HG02970 (cell line): ENCODE measurements around the gene TIMD4.
"Not testable (repeated sequence)": the region's sequence is repeated elsewhere in the genome, so short reads cannot be mapped to it uniquely, and the experiment has no call there.

Source experiments
- ATAC-seq: cut with Tn5 transposase; IDR thresholded peaks from one replicate; pipeline ENCODE4 v1.9.1; 2021; ENCODE audit warnings: mild to moderate bottlenecking, moderate library complexity, moderate number of reproducible peaks; ENCODE audit not compliant: unreplicated experiment, low FRiP score

Gene TIMD4

DNA sequence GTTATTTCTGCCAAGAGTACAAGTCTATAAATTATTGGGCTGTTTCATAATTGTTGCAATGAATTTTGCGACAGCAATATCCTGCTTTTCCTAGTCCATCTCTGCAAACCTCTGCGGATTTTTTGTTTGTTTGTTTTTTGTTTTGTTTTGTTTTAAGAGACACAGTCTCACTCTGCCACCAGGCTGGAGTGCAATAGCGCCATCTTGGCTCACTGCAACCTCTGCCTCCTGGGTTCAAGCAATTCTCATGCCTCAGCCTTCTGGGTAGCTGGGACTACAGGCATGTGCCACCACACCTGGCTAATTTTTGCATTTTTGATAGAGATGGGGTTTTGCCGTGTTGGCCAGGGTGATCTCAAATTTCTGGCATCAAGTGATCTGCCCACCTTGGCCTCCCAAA lies 37.3 kb downstream of the TIMD4 start:
- ATAC-seq, result not testable (repeated sequence)

GRCh38 chr5:156922207-156922792 lies 40.7 kb downstream of the TIMD4 start:
- ATAC-seq, result peak; percentile 43

DNA sequence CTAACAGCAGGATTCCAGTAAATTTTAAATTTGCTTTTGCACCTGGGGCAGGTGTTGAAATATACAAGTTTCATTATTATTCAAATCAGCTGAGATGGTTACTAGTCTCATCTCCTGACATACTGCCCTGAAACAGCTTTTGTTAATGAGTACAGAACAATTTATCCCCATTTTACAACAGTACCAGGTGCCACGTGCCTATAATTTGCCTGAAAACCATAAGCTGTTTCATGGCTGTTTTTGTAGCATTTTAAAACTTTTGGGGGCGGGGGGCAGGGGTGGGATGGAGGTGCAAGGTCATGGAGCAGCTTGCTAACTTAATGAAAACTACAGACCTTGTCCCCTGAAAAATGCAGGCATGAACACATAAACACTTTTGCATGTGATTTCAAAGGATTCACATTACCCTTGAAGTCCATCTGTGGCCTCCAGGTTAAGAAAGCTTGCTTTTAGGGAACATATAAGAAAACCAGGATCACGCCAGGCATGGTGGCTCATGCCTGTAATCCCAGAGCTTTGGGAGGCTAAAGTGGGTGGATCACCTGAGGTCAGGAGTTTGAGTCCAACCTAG lies 42.1 kb downstream of the TIMD4 start:
- peak; percentile 51 for ATAC-seq

DNA sequence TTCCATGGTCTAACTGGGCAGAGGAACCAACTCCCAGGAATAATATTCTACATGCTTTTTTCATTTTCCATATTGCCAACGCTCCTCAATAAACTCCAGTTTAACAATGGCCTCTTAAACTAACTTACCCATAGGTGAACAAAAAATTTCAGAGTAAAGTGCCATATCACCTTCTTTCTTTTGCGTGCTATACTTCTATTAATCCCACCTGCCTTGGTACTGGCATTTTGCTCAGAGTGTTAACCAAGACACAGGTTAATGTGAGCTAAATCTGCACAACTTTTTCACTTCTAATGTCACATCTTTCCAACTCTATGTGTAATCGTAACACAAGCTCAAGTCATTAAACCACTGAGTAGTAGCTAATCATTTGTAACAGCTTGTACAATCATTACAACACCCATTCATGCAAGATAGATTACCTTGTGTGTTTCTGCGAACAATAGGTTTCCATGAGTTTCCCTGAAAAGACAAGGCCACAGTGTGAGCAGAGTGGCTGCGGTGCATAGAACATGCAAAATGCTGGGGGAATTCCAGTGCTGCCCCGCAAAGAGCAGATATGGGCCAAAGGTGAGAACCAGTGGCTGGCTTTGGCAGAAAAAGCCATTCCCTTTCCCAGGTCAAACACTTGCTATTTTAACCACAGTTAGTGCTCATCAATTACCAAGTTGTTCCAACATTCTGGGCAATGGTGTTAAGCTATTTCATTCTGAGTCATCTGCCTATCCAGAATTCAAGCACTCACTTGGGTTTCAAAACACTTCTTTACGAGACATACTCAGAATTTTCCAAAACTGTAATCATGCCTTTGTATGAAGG lies 42.8 kb downstream of the TIMD4 start:
- ATAC-seq, result peak; percentile 53

DNA sequence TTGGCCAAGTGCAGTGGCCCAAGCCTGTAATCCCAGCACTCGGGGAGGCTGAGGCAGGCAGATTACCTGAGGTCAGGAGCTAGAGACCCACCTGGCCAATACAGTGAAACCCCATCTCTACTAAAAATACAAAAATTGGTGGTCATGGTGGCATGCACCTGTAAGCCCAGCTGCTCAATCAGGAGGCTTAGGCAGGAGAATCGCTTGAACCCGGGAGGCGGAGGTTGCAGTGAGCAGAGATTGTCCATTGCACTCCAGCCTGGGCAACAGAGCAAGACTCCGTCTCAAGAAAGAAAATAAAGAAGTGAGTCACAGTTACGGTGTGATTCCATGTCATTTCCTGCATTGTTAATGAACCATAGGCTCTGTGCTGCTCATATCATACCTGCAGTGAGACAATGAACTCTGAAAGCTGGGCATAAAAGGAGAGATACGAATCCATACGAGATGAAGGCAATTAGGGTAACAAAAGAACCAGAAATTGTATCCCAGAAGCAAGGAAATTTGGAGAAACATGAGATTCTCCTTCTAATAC lies 44.6 kb downstream of the TIMD4 start:
- ATAC-seq, result no peak

DNA sequence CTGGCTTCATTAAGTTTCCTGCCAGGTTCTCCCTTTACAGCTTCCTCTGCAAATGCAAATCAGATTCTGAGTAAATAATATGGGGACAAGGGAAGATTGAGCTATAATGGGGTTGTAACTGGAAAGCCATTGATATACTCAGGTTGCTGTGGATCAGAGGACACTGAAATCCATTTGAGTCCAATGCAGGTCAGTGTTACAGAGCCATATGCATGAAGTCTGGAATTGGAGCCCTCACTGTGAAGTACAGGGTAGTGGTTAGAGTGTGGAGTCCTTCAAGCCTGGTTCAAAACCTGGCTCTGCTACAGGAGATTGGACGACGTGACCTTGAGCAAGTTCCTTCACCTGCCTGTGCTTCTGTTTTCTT lies 48.7 kb downstream of the TIMD4 start:
- peak; percentile 21 for ATAC-seq

DNA sequence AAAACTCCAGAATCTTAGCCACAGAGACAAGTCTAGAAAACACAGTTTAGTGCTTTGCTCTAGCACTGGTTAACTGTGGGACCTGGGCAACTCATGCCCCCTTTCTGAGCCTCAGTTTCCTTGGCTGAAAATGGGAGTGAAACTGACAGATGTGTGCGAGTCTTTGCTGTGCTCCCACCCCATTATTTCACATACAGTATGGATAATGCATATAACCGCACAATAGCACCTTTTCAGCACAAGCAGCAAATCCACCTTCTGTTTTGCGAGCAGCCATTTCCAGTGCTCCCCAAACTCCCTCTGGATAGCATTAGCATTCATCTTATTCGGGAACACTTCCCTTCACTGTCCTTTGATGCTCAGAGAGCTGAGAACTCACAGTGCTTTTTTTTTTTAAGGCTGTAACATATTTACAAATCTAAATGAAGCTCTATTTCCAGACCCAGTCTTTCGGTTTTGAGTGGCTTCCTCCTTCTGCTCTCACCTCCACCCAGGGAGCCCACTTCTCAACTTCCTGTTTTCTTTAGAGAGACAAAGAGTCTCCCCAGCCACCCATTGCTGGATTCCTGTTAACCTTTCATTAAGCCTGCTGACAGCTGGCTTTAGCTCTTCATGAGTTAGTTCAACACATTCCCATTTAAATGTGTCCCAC lies 49.2 kb downstream of the TIMD4 start:
- peak; percentile 73 for ATAC-seq

DNA sequence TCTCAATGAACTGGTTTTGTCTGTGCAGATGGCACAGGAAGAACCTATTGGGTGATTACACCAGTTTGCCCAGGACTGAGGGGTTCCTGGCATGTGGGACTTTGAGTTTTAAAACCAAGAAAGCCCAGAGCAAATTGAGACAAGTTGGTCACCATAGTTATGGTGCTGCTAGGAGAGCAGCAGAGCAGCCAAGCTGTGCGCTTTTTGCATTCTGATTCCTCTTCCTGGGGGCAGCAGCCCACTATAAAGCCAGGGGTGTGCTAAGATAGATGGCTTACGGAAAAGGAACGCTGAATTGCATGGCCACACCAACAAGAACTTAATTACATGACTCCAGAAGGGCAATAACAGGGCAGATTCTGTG lies 49.7 kb downstream of the TIMD4 start:
- ATAC-seq, result no peak

DNA sequence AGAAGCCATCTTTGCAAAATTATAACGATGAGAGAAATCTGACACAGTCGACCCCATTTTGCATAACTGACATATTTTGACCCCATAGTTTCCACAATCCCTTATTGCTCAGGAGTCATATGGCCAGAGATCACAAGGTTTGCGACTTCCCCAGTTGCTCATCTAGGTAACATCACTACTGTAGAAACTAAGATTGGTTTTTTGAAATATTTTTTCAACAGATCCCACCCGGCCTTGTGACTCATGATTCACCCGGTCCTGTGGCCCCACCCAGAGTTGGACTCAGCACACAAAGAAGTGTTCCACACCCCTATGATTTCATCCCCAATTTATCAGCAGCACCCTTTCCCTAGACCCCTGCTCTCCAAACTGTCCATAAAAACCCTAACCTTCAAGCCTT lies 50.2 kb downstream of the TIMD4 start:
- ATAC-seq, result no peak

DNA sequence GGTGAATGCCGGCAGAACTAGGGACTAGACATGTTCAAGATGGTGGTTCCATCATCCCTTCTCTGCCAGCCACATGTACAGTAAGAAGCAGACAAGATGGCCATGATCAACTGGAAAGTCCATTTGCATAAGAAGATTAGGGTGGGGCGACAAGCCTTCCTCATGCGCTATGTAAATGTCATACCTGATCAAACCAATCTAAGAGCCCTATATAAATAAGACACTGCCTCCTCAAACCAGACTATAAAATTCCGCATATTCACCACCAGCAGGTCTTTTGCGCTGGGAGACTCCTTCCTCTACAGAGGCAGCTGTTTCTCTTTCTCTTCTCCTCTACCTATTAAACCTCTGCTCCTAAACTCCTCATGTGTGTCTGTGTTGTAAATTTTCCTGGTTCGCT lies 53.8 kb downstream of the TIMD4 start:
- ATAC-seq, result no peak

- no peak for ATAC-seq
Measured at GRCh38 chr5:156907667-156908066, 55.4 kb downstream of the TIMD4 start.

DNA sequence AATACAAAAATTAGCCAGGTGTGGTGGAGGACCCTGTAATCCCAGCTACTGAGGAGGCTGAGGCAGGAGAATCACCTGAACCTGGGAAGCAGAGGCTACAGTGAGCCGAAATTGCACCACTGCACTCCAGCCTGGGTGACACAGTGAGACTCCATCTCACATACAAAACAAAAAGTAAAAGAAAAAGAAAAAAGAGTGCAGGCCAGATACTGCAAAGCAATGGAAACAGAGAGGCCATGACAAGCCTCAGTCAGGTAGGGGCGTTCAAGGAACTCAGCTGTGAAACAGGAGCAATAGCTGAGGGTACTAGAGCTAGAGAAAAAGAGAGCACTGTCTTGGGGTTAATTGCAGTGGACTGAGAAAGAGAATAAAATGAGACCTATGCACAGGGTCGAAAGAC lies 56.2 kb downstream of the TIMD4 start:
- ATAC-seq, result no peak

DNA sequence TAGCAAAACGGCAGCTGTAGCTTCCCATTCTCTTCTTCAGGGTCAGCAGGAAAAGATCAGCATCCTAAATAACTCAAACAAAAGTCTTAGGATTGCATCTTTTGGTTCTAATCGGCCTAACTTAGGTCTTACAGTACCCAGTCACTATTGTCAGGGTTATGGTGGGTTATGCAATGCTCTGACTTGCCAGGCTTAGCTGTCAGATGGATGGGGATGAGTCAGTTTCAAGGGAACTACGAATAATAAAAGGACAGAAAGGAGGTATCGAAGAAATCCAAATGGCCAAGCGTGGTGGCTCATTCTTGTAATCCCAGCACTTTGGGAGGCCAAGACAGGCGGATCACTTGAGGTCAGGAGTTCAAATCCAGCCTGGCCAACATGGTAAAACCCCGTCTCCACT lies 66.5 kb downstream of the TIMD4 start:
- ATAC-seq, result no peak

DNA sequence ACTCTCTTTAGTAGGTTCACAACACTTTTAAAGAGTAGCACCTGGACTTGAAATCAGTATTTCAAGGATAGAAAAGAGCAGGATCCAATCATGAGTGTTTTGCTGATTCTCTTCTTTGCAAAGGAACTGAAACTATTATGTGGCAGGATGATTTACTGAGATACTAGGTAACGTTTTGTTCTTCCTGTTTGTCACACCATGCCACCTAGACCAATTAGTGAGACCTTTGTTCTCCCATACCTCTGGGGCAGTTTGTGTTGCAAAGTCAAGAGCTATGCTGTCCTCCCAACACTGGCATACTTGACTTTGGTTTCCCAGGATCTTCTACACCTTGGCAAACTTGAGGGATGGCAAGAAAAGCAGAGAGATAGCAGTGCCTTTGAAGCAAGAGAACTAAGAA lies 69.5 kb downstream of the TIMD4 start:
- no peak for ATAC-seq

DNA sequence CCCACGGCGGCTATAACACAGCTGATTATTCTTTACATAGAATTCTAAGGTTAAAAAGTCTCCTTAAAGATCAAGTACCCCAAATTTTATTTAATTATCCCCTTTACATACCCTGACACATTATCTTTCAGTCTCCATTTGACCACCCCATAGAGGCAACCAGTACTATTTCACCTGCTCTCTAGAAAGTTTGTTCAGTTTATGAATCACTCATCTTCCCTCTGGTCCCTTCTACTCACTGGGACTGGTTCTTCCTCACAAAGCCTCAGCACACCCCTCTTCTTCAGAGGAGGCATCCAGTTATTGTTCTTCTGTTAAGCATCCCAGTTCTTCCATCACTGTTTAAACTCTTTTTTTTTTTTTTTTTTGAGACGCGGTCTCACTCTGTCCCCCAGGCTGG lies 70.2 kb downstream of the TIMD4 start:
- no peak for ATAC-seq

- no peak for ATAC-seq
Measured at GRCh38 chr5:156892223-156892622, 70.8 kb downstream of the TIMD4 start.

DNA sequence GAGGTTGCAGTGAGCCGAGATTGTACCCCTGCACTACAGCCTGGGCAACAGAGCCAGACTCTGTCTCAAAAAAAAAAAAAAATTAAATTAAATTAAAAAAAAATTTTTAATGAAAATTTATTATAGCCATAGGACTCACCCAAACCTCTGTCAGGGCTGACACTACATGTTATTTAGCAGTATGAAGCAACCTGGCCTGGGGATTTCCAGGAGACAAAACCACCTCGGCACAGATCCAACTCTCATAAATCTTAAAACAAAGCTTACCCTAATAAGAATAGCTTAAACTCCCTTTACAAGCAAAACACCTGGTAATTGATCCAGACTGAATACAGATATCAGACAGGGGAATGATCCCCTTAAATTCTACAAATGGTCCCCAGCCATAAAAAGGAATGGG lies 74.5 kb downstream of the TIMD4 start:
- no peak for ATAC-seq

GRCh38 chr5:156883316-156883875 lies 79.6 kb downstream of the TIMD4 start:
- no peak for ATAC-seq

DNA sequence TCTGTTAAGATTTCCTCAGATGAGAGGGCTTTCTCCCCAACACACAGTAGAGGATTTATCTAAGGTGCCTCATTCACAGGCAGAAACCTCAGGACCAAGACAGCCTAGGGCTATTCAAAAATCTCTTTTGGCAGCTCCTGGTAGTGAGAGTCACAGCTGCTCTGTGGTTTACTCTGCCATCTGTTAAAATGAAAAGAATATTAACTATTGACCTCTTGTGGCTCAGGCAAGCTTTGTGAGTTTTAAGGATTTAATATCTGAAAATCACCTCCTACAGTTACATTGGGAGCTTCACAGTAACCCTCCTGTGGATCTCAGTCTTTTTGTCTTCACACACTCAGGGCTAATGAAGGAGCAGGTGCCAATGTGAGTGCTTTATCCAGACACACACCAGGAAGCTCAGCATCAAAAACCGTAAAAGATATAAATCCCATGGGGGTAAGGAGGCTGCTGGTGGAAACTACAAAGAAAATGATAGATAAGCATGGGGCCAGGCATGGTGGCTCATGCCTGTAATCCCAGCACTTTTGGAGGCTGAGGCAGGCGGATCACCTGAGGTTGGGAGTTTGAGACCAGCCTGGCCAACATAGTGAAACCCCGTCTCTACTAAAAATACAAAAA lies 83.3 kb downstream of the TIMD4 start:
- peak; percentile 83 for ATAC-seq

- ATAC-seq, result no peak
Measured at GRCh38 chr5:156871212-156871611, 91.8 kb downstream of the TIMD4 start.

DNA sequence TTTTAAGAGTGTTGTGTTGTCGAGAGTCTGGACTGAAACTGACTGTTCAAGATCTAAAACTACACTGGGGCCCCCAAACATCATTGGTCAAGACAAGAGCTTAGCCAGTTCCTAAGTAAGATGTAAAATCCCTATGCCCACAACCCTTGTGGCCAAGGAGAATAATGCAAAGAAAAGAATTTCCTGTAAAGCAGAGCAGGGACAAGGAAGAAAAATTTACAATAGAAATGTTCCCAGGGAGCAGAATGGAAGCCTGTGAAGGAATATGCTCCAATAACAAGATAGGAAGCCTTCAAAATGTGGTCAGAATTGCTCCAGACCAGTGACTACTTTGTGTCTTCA lies 92.6 kb downstream of the TIMD4 start:
- ATAC-seq, result no peak
